NCI-H460 (cell line): ENCODE data around the gene SSR3. TPM values are rescaled to one million over a fixed set of nuclear protein-coding genes. Genes with fewer than 3 reads are reported as not detected.
"Not testable (repeated sequence)": the region's sequence is repeated elsewhere in the genome, so short reads cannot be mapped to it uniquely, and the experiment has no call there.

Experiments used
- DNase-seq: peaks from one replicate; pipeline ENCODE4 v3.0.0-alpha.2; 2016; ENCODE audit warnings: low read depth; ENCODE audit errors: extremely low read depth
- polyA plus RNA-seq: library from polyadenylated mRNA; depleted of rRNA; stranded (reverse); fragments of >200 nt; gene quantifications from 2 replicates; pipeline ENCODE4 v1.2.3, GENCODE V29; 2014; cell fraction: nucleus; rRNA removed
- total RNA-seq: library from RNA; depleted of rRNA; stranded (reverse); fragments of >200 nt; shearing (Covaris generic); gene quantifications from 2 replicates; pipeline ENCODE4 v1.2.3, GENCODE V29; 2014; rRNA removed

The SSR3 gene
- 233 and 276 TPM in 2 replicates for total RNA-seq
- 89.5 and 113 TPM in 2 replicates for polyA plus RNA-seq

DNA sequence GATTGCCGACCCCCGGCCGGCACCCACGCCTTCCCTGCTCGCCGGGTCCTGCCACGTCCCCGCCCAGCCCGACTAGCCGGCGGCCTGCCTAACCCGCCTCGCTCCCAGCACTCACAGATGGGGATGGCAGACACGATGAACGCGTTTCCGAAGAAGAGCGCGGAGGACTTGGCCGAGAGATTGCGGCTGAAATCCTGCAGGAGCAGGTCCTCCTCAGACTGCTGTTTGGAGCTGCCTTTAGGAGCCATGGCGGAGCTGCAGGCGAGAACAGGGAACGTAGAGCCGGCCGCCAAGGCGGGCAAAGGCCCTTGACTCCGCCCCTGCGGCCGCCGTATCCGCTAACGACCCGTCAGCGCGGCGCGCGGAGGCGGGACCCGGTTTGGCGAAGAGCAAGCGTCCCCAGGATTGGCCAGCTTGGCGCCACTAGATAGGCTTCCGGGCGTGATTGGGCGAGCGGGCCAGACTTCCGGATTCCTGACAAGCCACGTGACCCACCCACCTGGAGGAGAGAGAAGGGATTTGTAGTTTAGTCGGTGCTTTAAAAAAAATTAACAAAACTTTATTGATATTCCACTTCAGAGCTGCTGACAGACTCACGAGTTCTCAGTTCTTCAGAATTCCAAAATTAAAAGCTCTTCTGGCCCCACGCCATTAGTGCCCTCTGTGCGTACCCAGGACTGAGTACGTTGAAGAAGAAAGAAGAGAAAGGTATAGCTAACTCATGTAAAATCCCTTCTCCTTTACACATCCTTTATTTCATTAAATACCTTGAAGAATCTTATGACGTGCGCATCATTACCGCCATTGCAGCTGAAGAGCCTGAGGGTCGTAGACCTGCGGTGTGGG is at the start of gene SSR3:
SSR3 (minus strand) TSS at position 276 of the 846 bp plus-strand sequence; CDS start at position 248, 28 bp downstream.
- peak; percentile 95 for DNase-seq

DNA sequence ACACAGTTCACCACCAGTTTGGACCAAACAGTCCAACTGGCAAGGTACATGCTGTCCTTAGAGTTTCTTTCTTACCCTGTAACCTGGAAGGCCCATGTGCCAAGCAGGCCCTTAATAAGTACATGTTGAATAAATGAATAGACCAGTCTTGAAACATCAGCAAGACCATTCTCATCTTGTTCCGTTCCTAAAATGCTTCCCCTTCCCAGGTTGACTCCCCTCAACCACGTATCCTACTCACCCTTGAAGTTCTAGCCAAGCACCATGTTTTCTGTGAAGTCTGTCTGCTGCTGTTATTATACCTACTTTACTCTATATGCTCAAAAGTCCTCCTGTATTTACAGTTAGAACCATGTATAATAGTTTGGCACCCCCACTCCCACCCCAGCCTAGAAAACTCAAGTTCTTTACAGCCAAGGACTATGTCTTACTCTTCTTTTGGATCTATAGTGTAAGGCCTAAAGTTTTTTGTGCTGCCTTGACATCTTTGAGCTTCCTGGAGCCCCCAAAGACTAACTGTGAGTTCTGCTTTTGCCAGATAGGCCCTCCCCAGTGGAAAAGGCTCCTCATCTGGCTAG is 49.2 kb upstream of the SSR3 start:
- no peak for DNase-seq

DNA sequence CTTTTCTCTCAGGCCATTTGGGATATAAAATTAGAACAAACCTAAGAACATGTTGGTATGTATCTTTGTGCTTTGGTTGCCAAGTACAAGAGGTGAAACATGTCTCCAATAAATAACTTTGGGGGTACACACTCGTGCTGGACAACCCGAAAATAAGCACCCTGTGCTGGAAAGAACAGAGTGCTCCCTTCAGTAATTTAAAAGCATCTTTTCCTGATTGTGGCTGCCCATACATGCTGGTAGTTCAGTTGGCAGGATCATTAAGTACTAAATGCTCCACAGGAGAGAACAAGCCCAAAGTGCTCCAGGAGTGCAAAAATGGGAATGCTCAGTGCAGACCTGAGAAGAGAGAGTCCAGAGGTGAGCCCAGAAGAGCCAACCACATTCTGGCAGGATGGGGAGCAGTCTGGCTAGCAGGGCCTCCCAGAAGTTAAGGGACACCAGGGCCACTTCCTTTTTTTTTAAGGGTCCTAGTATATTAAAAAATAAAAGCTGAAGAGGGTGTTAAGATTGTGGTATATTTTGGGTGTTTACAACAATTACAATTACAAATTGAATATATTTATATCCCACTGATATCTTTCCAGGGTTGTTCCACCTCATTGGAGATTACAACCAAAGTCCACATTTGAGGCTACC is 48.6 kb upstream of the SSR3 start:
- DNase-seq, result no peak

DNA sequence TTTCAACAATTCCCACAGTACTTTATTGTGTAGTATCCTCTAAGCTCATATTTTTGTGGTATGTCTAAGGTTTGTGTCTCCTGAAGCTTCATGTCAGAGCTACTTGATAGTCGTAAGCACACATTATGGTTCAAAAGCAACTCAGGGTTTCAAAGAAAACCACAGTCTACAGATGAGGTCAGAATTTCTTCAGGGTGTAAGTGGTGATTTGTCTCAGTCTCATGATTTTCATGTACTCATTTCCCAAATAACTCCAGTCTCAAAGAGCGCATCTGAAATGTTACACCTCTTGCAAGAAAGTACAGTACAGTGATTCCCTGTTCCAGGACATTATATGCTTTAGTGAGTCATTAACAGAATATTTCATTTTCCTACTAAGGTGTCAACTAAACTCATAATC is 47.5 kb upstream of the SSR3 start:
- no peak for DNase-seq

DNA sequence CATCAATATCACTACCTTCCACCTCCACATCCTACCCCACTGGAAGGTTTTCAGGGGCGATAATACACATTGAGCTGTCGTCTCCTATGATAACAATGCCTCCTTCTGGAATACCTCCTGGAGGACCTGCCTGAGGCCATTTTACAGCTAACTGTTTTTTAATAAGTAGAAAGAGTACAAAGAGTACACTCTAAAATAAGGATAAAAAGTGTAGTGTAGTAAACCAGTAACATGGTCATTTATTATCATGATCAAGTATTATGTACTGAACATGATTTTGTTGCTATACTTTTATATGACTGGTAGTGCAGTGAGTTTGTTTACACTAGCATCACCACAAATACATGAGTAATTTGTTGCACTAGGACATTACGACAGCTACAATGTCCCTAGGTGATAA is 46.6 kb upstream of the SSR3 start:
- no peak for DNase-seq

DNA sequence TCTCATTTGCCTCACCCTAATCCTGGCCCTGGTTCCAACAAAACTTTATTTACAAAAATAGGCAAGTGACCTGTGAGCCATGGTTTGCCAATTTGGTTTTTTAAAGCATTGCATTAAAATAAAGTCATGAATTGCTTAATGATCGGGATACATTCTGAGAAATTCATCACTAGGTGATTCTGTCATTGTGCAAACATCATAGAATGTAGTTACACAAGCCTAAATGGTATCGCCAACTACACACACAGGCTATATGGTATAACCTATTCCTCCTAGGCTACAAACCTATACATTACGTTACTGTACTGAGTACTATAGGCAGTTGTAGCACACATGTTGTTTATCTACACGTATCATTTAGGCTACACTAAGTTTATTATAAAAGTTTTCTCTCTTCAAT is 45.9 kb upstream of the SSR3 start:
- no peak for DNase-seq

DNA sequence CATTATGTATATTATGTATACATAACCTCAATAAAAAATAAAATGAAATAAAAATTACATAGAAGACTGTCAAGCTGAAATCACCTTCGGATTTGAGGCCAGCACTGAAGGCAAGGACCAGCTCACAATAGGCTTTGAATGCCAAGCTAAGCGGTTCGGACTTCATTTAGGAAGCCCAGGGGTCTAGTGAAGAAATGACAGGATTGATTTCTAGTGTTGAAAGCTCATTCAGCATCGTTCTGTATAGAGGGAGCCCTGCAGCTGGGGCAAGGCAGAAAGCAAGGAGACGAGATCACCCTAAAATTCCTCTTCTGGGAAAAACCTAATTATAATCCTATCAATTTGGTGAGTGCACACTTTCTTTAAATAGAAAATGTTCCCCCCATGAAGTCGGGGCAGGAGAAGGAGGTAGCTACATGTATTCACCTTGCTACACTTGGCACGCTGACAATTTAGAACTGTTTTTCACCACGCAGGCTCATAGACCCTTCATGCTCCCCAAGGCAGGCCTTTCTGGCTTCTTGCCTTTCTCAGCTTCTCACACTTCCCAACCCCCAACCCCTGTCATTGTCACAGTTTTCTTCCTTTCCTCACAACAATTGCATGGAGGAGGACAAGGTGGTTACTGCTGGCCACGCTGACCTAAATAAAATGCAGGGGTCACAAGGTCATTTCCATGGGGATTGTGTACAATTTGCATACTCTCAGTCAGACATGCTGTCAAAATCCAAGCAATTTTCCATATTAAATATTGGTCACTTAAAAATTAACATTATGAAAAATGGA is 44.4 kb upstream of the SSR3 start:
- DNase-seq, result no peak

DNA sequence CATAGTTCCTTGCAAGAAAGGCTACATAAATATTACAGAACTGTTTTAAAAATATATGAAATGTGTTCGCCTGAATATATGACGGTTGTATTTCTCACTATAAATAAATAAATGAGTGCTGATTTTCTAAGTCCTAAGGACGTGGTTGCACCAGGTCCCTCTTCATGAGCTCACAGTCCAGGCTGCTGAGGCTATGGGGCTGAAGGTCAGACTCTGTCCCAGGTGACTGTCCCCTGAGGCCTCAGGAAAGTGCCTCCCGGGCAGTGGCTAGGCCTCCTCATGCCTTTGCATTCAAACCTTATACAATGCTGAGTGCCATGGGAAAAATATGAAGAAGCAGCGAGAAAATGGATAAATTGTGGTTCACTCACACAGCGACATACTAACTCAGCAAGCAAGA is 43.5 kb upstream of the SSR3 start:
- no peak for DNase-seq

DNA sequence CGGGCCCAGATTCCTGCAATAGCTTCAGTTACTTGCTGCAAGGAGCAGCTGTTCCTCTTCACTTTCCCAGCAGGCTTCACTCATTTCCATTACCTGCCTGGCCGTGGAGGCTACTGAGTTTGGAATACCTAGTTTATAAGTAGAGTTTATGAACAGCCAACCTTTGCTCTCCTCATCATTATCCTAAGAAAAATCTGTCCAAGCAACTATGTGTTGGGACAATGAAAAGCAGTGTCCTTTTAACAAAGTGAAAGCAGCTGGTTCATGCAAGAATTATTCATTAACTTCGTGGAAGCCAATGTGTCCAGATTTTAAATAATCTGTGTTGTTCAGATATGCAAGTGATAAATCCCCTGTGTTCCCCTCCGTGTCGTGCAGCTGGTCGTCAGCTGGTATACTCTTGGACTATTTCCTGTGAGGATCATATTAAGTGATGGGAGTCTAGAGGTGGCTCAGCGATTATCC is 39.3 kb upstream of the SSR3 start:
- DNase-seq, result no peak

DNA sequence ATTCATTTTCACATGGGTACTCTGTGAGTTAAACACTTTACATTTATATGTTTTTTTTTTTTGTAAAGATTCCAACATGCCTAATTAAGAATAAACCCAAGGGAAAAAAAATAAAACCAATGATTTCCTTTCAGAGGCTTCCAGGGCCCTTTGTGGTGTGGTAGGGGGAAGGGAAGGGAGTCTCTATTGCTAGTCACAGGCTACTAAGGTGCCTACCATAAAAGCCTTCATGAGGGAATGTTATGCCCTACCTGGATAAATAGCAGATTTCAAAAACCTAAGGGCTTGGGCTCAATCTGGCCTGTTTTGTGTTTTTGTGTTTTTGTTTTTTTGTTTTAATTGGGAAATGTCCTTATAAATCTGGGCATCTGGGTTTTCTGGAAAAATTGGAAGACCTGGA is 38.9 kb upstream of the SSR3 start:
- no peak for DNase-seq

DNA sequence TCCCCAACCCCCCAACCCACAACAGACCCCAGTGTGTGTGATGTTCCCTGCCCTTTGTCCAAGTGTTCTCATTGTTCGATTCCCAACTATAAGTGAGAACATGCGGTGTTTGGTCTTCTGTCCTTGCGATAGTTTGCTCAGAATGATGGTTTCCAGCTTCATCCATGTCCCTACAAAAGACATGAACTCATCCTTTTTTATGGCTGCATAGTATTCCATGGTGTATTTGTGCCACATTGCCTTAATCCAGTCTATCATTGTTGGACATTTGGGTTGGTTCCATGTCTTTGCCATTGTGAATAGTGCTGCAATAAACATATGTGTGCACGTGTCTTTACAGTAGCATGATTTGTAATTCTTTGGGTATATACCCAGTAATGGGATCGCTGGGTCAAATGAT is 34.9 kb upstream of the SSR3 start:
- not testable (repeated sequence) for DNase-seq

DNA sequence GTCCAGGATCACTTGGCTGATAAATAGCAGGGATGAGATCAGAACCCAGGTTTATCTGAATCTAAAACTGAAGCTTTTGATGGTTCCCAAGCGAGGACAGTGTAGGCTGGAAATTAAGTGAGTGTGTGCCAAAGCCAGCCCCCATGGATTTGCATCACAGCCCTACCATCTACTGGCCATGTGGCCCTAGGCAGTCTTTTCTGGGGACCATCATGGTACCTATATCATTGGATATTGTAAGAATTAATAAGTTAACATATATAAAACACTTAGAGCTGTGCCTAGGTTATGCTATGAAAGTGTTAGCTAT is 32.8 kb upstream of the SSR3 start:
- no peak for DNase-seq

DNA sequence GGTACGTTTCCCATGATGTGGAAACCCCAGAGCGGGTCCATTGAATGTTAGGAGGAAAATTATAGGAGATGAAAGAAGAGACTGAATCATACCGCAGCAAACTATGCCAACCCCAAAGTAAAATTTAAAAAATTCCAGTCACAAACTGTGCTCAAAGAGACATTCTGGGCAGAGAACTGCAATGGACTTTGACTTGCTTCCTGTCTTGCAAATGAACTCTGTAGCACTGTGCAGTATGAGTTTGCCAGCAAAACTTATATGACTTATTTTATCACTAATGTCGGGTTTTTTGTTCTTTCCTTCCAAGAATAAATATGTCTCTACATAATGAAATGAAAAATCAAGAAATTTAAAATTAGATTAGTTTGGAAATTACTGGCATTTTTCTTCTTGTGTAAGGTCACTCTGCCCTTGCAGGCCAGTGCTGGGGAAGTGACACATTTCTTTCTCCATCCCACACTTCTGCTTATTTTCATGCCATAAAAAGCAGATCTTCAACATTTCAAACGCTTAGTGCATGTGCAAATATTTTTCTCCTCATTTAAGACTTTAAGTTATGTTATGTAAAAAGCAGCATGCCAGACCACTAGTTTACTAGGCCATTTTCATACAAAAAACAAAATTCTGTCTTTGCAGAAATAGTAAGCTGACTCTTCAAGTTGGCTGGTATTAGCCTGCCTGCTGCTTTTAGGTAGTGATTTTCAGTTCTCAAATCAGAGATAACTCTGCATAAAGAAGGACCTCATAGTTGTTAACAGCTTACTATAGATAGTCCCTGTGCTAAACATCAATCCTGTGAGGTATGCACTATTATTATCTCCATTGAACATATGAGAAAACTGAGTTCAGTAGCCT is 32.2 kb upstream of the SSR3 start:
- DNase-seq, result no peak

DNA sequence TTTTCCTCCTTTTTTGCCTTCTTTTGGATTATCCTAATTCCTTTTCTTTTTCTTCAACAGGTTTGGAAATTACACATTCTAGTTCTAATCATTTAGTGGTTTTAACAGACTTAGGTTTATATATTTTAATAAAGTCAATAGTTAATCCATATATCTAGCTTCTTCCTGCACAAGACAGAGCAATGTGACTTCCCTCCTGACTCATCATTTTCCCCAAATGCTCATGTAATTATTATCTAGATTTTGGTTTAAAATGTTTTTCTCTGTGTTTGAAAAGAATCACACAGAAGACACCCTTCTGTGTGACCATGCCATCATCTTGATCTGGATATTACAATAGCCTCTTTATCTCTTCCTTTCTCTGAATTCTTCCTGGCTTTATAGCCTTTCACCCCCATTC is 28.6 kb upstream of the SSR3 start:
- no peak for DNase-seq

DNA sequence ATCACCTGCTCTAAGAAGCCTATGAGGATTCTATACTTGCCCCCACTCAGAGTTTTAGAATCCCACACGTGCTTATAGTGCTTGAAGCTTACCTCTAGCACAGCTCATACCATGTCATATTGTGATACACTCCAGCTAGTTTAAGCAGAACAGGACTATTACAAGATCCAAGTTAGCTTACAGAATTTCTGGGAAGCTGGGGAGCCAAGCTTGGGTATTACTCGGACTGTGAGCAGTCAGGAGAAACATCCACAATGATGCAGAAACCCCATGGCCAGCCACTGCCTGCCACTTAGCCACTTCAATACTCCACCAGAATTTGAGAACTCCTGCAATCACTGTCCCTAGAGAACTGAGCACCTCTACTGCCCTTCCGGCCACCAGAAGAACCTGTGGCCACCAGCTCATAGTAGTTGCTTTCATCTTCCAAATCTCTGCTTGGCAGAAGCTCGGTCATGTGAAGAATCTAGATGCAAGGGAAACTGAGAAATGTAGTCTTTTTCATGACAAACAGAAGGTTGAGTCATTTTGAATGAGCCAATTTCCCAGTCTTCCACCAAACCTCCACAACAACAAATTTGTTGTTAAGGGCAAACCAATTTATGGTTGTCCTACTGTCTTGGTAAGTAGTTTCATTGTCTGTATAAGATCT is 27.7 kb upstream of the SSR3 start:
- no peak for DNase-seq

DNA sequence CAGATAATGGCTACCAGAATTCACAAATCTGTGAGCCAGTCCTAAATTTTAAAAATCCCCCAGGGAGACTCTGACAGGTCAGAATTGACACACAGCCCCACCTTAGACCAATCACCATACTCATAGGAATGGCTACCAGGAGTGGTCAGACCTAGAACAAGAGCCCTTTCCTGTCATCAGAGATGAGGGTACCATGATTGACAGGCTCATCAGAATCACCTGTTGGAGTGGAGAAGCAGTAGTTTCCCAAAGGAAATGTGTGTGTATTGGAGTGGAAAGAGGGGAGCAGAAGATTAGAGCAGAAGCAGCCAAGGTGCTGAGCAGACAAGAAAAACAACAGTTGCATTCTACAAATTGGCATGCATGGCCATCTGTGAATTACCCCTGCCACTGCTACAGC is 27.0 kb upstream of the SSR3 start:
- no peak for DNase-seq

DNA sequence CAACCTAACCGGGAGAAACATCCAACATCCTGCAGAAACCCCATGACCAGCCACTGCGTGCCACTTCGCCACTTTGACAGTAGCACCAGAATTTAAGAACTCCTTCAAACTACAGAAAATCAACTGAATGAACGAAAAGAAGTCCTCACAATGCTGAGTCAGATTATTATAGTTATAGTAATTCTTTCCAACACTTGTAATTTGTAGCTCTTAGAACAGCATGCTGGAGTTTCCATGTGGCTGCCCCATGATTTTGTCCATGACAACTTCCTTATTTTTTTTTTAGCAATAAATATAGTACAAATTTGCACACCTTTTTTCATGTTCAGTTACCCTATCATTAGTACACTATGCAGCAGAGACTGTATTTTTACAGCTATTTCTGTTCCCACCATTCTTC is 26.1 kb upstream of the SSR3 start:
- no peak for DNase-seq

DNA sequence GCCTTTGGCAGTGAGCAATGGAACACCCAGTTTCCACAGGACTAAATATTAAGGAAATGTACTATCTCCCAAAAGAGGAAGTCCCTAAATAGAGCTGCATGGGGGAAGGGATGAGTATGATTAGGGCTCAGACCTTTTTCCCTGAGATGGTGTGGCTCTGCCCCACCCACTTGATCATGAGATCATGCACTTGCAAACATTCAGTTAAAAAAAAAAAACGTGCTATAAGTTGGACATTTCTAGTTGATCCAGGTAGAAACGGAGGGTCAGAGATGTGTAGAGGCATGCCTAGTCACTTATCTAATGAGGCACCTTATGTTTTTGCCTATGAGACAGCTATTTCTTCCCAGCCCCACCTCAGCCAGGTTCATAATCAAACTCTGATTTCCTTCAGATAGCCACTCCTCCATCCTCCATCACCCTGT is 24.5 kb upstream of the SSR3 start:
- DNase-seq, result no peak

DNA sequence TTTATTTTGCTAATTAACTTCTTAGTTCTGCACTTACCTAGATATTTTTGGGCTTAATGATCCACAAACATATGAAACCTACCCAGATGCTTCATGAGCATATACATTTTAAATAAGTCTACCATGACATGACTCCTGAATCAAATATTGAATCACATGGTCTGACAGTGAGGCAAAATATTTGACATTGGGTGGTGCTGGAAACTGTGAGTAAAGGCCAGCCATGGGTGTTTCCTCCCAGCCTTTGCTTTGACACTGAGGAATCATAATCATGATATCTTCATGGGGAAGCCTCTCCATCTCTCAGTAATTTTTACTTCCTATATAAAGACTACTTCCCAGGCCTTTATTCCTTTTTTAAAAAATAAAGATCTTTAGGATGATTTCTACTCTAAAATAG is 22.8 kb upstream of the SSR3 start:
- DNase-seq, result no peak
